ENCODE measurements around the gene HOXD11. TPM values are rescaled to one million over a fixed set of nuclear protein-coding genes. Genes with fewer than 3 reads are reported as not detected.

The HOXD11 gene
- total and polyA plus RNA-seq, 9 of the 15 experiments (the other 6 are each of a cell fraction or from before 2014, with no cell fraction given) = not detected

- no peak; a peak in 1 of 4 replicates for TF ChIP-seq SRF (CRISPR knock-in tag; IDR thresholded peaks at IDR 0.05)
- TF ChIP-seq RBM34 (IDR thresholded peaks at IDR 0.05; ENCODE audit: borderline replicate concordance, insufficient read depth, low read length) = no peak
- TF ChIP-seq CBFB (CRISPR knock-in tag; IDR thresholded peaks at IDR 0.05) = no peak
- TF ChIP-seq, protein P1, sequence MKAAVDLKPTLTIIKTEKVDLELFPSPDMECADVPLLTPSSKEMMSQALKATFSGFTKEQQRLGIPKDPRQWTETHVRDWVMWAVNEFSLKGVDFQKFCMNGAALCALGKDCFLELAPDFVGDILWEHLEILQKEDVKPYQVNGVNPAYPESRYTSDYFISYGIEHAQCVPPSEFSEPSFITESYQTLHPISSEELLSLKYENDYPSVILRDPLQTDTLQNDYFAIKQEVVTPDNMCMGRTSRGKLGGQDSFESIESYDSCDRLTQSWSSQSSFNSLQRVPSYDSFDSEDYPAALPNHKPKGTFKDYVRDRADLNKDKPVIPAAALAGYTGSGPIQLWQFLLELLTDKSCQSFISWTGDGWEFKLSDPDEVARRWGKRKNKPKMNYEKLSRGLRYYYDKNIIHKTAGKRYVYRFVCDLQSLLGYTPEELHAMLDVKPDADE (conservative IDR thresholded peaks at IDR 0.05; ENCODE audit: control insufficient read depth, low read depth, low read length) = no peak
- no peak for TF ChIP-seq RBM14 (IDR thresholded peaks at IDR 0.05; ENCODE audit: borderline replicate concordance, insufficient read depth, low read depth, low read length)
- TF ChIP-seq, protein P2, sequence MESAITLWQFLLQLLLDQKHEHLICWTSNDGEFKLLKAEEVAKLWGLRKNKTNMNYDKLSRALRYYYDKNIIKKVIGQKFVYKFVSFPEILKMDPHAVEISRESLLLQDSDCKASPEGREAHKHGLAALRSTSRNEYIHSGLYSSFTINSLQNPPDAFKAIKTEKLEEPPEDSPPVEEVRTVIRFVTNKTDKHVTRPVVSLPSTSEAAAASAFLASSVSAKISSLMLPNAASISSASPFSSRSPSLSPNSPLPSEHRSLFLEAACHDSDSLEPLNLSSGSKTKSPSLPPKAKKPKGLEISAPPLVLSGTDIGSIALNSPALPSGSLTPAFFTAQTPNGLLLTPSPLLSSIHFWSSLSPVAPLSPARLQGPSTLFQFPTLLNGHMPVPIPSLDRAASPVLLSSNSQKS (CRISPR knock-in tag; IDR thresholded peaks at IDR 0.05) = no peak
- TF ChIP-seq, protein P3, sequence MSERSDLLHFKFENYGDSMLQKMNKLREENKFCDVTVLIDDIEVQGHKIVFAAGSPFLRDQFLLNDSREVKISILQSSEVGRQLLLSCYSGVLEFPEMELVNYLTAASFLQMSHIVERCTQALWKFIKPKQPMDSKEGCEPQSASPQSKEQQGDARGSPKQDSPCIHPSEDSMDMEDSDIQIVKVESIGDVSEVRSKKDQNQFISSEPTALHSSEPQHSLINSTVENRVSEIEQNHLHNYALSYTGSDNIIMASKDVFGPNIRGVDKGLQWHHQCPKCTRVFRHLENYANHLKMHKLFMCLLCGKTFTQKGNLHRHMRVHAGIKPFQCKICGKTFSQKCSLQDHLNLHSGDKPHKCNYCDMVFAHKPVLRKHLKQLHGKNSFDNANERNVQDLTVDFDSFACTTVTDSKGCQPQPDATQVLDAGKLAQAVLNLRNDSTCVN (CRISPR knock-in tag; IDR thresholded peaks at IDR 0.05) = no peak
- TF ChIP-seq POLR2AphosphoS5 (IDR thresholded peaks at IDR 0.05; ENCODE audit: control insufficient read depth, insufficient read depth, low read depth, low read length) = no peak
- no peak for TF ChIP-seq SRSF1 (IDR thresholded peaks at IDR 0.05; ENCODE audit: low read depth, low read length)
- TF ChIP-seq ZNF133 (CRISPR knock-in tag; IDR thresholded peaks at IDR 0.05) = no peak
- TF ChIP-seq, protein P4, sequence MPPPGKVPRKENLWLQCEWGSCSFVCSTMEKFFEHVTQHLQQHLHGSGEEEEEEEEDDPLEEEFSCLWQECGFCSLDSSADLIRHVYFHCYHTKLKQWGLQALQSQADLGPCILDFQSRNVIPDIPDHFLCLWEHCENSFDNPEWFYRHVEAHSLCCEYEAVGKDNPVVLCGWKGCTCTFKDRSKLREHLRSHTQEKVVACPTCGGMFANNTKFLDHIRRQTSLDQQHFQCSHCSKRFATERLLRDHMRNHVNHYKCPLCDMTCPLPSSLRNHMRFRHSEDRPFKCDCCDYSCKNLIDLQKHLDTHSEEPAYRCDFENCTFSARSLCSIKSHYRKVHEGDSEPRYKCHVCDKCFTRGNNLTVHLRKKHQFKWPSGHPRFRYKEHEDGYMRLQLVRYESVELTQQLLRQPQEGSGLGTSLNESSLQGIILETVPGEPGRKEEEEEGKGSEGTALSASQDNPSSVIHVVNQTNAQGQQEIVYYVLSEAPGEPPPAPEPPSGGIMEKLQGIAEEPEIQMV (tag; conservative IDR thresholded peaks at IDR 0.05; ENCODE audit: low read depth) = no peak
- no peak for TF ChIP-seq EWSR1 (IDR thresholded peaks at IDR 0.05; ENCODE audit: borderline replicate concordance, low read depth, partially characterized antibody)
- TF ChIP-seq, protein P5, sequence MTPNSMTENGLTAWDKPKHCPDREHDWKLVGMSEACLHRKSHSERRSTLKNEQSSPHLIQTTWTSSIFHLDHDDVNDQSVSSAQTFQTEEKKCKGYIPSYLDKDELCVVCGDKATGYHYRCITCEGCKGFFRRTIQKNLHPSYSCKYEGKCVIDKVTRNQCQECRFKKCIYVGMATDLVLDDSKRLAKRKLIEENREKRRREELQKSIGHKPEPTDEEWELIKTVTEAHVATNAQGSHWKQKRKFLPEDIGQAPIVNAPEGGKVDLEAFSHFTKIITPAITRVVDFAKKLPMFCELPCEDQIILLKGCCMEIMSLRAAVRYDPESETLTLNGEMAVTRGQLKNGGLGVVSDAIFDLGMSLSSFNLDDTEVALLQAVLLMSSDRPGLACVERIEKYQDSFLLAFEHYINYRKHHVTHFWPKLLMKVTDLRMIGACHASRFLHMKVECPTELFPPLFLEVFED (CRISPR knock-in tag; conservative IDR thresholded peaks at IDR 0.05) = no peak
- TF ChIP-seq KAT2B (IDR thresholded peaks at IDR 0.05; ENCODE audit: low read depth, low read length) = no peak
- no peak for TF ChIP-seq PBX2 (CRISPR knock-in tag; IDR thresholded peaks at IDR 0.05; ENCODE audit: low read depth)
- no peak for TF ChIP-seq PBX2 (tag; conservative IDR thresholded peaks at IDR 0.05; ENCODE audit: low read depth)
Observed at GRCh38 chr2:176096986-176097819, 9.9 kb upstream of the HOXD11 start (continued).

All from K562 (cell line).